ENCODE results near the gene MROH7.

DNA sequence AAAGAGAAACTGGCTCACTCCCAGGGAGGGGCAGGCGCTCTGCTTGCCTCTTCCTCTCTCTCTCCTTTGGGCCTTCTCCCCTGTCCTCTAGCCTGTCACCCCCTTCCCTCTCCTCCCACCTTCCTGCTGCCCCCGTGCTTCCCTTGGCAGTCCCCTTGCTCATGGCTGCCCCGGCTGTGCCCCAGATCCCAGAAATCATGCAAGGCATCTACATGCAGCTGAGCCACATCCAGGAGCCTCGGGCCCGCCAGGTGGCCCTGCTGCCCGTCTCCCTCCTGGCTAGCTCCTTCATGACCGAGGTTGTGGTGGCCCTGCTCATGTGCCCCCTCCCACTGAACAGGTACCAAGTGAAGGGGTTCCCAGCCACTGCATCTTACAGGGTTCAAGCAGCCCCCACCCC lies 38.1 kb downstream of the MROH7 start:
- TF ChIP-seq POLR2A (IDR thresholded peaks at IDR 0.05) = no peak
- TF ChIP-seq, protein P1, sequence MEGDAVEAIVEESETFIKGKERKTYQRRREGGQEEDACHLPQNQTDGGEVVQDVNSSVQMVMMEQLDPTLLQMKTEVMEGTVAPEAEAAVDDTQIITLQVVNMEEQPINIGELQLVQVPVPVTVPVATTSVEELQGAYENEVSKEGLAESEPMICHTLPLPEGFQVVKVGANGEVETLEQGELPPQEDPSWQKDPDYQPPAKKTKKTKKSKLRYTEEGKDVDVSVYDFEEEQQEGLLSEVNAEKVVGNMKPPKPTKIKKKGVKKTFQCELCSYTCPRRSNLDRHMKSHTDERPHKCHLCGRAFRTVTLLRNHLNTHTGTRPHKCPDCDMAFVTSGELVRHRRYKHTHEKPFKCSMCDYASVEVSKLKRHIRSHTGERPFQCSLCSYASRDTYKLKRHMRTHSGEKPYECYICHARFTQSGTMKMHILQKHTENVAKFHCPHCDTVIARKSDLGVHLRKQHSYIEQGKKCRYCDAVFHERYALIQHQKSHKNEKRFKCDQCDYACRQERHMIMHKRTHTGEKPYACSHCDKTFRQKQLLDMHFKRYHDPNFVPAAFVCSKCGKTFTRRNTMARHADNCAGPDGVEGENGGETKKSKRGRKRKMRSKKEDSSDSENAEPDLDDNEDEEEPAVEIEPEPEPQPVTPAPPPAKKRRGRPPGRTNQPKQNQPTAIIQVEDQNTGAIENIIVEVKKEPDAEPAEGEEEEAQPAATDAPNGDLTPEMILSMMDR (IDR thresholded peaks at IDR 0.05 in 4 of 5, conservative IDR thresholded peaks at IDR 0.05 in 1 of 5) = no peak

All from gastrocnemius medialis (tissue), 4 donors.